ENCODE results near the gene TMEM9.

The TMEM9 gene

GRCh38 chr1:201095581-201095980 lies 58.7 kb downstream of the TMEM9 start:
- H3K9me3 ChIP-seq (ENCODE audit: control insufficient read depth, insufficient read depth, low read length): no peaks in the 10 kb centered on the region
- no peaks in the 10 kb centered on the region for H3K36me3 ChIP-seq (ENCODE audit: control insufficient read depth, insufficient read depth, low read length)
- H3K4me3 ChIP-seq (ENCODE audit: low read depth, low read length): no peak overlapping the region
- H3K4me1 ChIP-seq (ENCODE audit: control insufficient read depth, insufficient read depth, low read length): no peaks in the 10 kb centered on the region
- no peak overlapping the region for H3K9ac ChIP-seq (ENCODE audit: low read depth, low read length)
- H3K27me3 ChIP-seq (ENCODE audit: control insufficient read depth, insufficient read depth, low read length): no peaks in the 10 kb centered on the region

GRCh38 chr1:201094832-201095231 lies 59.4 kb downstream of the TMEM9 start:
- Histone ChIP-seq H3K4me1 (ENCODE audit: control insufficient read depth, insufficient read depth, low read length) (no peaks in the 10 kb centered on the region), H3K27me3 (ENCODE audit: control insufficient read depth, insufficient read depth, low read length) (no peaks in the 10 kb centered on the region), H3K9me3 (ENCODE audit: control insufficient read depth, insufficient read depth, low read length) (no peaks in the 10 kb centered on the region)

GRCh38 chr1:201093962-201094361 lies 60.3 kb downstream of the TMEM9 start:
- Histone ChIP-seq H3K9ac (ENCODE audit: low read depth, low read length) (no peak overlapping the region), H3K27me3 (ENCODE audit: control insufficient read depth, insufficient read depth, low read length) (no peaks in the 10 kb centered on the region), H3K36me3 (ENCODE audit: control insufficient read depth, insufficient read depth, low read length) (no peaks in the 10 kb centered on the region)

More at GRCh38 chr1:201094832-201095231, 59.4 kb downstream of the TMEM9 start:
- Histone ChIP-seq H3K4me3 (ENCODE audit: low read depth, low read length) (no peak overlapping the region), H3K9ac (ENCODE audit: low read depth, low read length) (no peak overlapping the region), H3K36me3 (ENCODE audit: control insufficient read depth, insufficient read depth, low read length) (no peaks in the 10 kb centered on the region)

GRCh38 chr1:201093561-201093960 lies 60.7 kb downstream of the TMEM9 start:
- Histone ChIP-seq H3K9me3 (ENCODE audit: control insufficient read depth, insufficient read depth, low read length) (no peaks in the 10 kb centered on the region), H3K4me3 (ENCODE audit: low read depth, low read length) (no peak overlapping the region), H3K9ac (ENCODE audit: low read depth, low read length) (no peak overlapping the region), H3K36me3 (ENCODE audit: control insufficient read depth, insufficient read depth, low read length) (no peaks in the 10 kb centered on the region), H3K4me1 (ENCODE audit: control insufficient read depth, insufficient read depth, low read length) (peaks cover 2% of the 10 kb centered on the region), H3K27me3 (ENCODE audit: control insufficient read depth, insufficient read depth, low read length) (no peaks in the 10 kb centered on the region)

More at GRCh38 chr1:201093962-201094361, 60.3 kb downstream of the TMEM9 start:
- H3K4me3 ChIP-seq (ENCODE audit: low read depth, low read length): no peak overlapping the region
- H3K4me1 ChIP-seq (ENCODE audit: control insufficient read depth, insufficient read depth, low read length): peaks cover 2% of the 10 kb centered on the region
- H3K9me3 ChIP-seq (ENCODE audit: control insufficient read depth, insufficient read depth, low read length): no peaks in the 10 kb centered on the region

- H3K4me3 ChIP-seq (ENCODE audit: low read depth, low read length): no peak overlapping the region
- no peaks in the 10 kb centered on the region for H3K9me3 ChIP-seq (ENCODE audit: control insufficient read depth, insufficient read depth, low read length)
- no peaks in the 10 kb centered on the region for H3K36me3 ChIP-seq (ENCODE audit: control insufficient read depth, insufficient read depth, low read length)
- H3K27me3 ChIP-seq (ENCODE audit: control insufficient read depth, insufficient read depth, low read length): no peaks in the 10 kb centered on the region
- H3K9ac ChIP-seq (ENCODE audit: low read depth, low read length): no peak overlapping the region
- H3K4me1 ChIP-seq (ENCODE audit: control insufficient read depth, insufficient read depth, low read length): peaks cover 2% of the 10 kb centered on the region
Measured at GRCh38 chr1:201092738-201093137, 61.5 kb downstream of the TMEM9 start.

- Histone ChIP-seq H3K36me3 (ENCODE audit: control insufficient read depth, insufficient read depth, low read length) (no peaks in the 10 kb centered on the region), H3K4me3 (ENCODE audit: low read depth, low read length) (no peak overlapping the region), H3K27me3 (ENCODE audit: control insufficient read depth, insufficient read depth, low read length) (no peaks in the 10 kb centered on the region), H3K4me1 (ENCODE audit: control insufficient read depth, insufficient read depth, low read length) (peaks cover 2% of the 10 kb centered on the region), H3K9ac (ENCODE audit: low read depth, low read length) (no peak overlapping the region), H3K9me3 (ENCODE audit: control insufficient read depth, insufficient read depth, low read length) (no peaks in the 10 kb centered on the region)
Measured at GRCh38 chr1:201091256-201091655, 63.0 kb downstream of the TMEM9 start.

GRCh38 chr1:201090541-201090940 lies 63.7 kb downstream of the TMEM9 start:
- Histone ChIP-seq H3K9me3 (ENCODE audit: control insufficient read depth, insufficient read depth, low read length) (no peaks in the 10 kb centered on the region), H3K4me1 (ENCODE audit: control insufficient read depth, insufficient read depth, low read length) (peaks cover 2% of the 10 kb centered on the region), H3K36me3 (ENCODE audit: control insufficient read depth, insufficient read depth, low read length) (no peaks in the 10 kb centered on the region), H3K27me3 (ENCODE audit: control insufficient read depth, insufficient read depth, low read length) (peaks cover 2% of the 10 kb centered on the region), H3K4me3 (ENCODE audit: low read depth, low read length) (no peak overlapping the region), H3K9ac (ENCODE audit: low read depth, low read length) (no peak overlapping the region)

GRCh38 chr1:201089596-201089995 lies 64.7 kb downstream of the TMEM9 start:
- Histone ChIP-seq H3K4me3 (ENCODE audit: low read depth, low read length) (no peak overlapping the region), H3K4me1 (ENCODE audit: control insufficient read depth, insufficient read depth, low read length) (peaks cover 2% of the 10 kb centered on the region), H3K9me3 (ENCODE audit: control insufficient read depth, insufficient read depth, low read length) (no peaks in the 10 kb centered on the region), H3K36me3 (ENCODE audit: control insufficient read depth, insufficient read depth, low read length) (no peaks in the 10 kb centered on the region), H3K27me3 (ENCODE audit: control insufficient read depth, insufficient read depth, low read length) (peaks cover 2% of the 10 kb centered on the region), H3K9ac (ENCODE audit: low read depth, low read length) (no peak overlapping the region)

- Histone ChIP-seq H3K4me3 (ENCODE audit: low read depth, low read length) (no peak overlapping the region), H3K9ac (ENCODE audit: low read depth, low read length) (no peak overlapping the region), H3K9me3 (ENCODE audit: control insufficient read depth, insufficient read depth, low read length) (no peaks in the 10 kb centered on the region), H3K36me3 (ENCODE audit: control insufficient read depth, insufficient read depth, low read length) (no peaks in the 10 kb centered on the region), H3K4me1 (ENCODE audit: control insufficient read depth, insufficient read depth, low read length) (peaks cover 2% of the 10 kb centered on the region), H3K27me3 (ENCODE audit: control insufficient read depth, insufficient read depth, low read length) (peaks cover 2% of the 10 kb centered on the region)
Measured at GRCh38 chr1:201088901-201089525, 65.3 kb downstream of the TMEM9 start.

- peaks cover 2% of the 10 kb centered on the region for H3K27me3 ChIP-seq (ENCODE audit: control insufficient read depth, insufficient read depth, low read length)
- no peaks in the 10 kb centered on the region for H3K36me3 ChIP-seq (ENCODE audit: control insufficient read depth, insufficient read depth, low read length)
- H3K4me3 ChIP-seq (ENCODE audit: low read depth, low read length): no peak overlapping the region
- H3K4me1 ChIP-seq (ENCODE audit: control insufficient read depth, insufficient read depth, low read length): peaks cover 2% of the 10 kb centered on the region
- H3K9ac ChIP-seq (ENCODE audit: low read depth, low read length): no peak overlapping the region
- H3K9me3 ChIP-seq (ENCODE audit: control insufficient read depth, insufficient read depth, low read length): no peaks in the 10 kb centered on the region
Measured at GRCh38 chr1:201088395-201088794, 65.9 kb downstream of the TMEM9 start.

- Histone ChIP-seq H3K9ac (ENCODE audit: low read depth, low read length) (no peak overlapping the region), H3K4me3 (ENCODE audit: low read depth, low read length) (no peak overlapping the region), H3K36me3 (ENCODE audit: control insufficient read depth, insufficient read depth, low read length) (no peaks in the 10 kb centered on the region), H3K9me3 (ENCODE audit: control insufficient read depth, insufficient read depth, low read length) (no peaks in the 10 kb centered on the region), H3K4me1 (ENCODE audit: control insufficient read depth, insufficient read depth, low read length) (peaks cover 2% of the 10 kb centered on the region), H3K27me3 (ENCODE audit: control insufficient read depth, insufficient read depth, low read length) (peaks cover 2% of the 10 kb centered on the region)
Measured at GRCh38 chr1:201085902-201086735, 68.2 kb downstream of the TMEM9 start.
